Fibroblast of mammary gland (primary cell): ENCODE data around the gene ZNF692.

ENCODE experiments used
- DNase-seq: peaks from one replicate; pipeline ENCODE4 v3.0.0-alpha.2; 2010; ENCODE audit warnings: low read depth
- H3K4me3 ChIP-seq: 2 replicates; pipeline ENCODE4 v1.5.1; 2011; ENCODE audit warnings: low read depth, mild to moderate bottlenecking, low read length, moderate library complexity; ENCODE audit not compliant: control insufficient read depth
- TF ChIP-seq, protein P1 (sequence below): conservative IDR thresholded peaks from 2 replicates; pipeline ENCODE4 v1.5.1; 2011; ENCODE audit warnings: low read depth, low read length, inconsistent platforms; ENCODE audit not compliant: control insufficient read depth, insufficient read depth

ZNF692 gene

DNA sequence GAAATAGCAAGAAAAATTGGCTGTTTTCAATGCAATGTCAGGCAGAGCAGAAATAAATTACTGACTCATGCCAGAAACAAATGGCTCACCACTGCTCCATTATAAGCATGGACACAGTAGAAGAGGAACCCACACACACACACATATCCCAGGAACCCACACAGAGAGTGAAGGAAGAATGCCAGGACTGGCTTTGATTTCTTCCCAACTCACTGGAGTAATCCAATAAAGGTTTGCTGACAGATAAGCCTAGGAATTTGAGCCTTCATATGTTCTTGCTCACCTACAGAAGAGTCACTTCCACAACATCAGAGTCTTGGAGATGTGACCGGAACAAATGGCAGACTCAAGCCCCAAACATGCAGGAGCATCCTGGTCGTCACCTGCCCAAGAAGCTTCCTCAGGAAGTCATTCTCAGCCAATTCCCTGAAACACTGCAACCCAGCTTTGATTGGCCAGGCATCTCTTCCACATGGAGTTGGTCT is 35.3 kb downstream of the ZNF692 start:
- peak overlapping the region; percentile 40 for H3K4me3 ChIP-seq
- TF ChIP-seq, protein P1, sequence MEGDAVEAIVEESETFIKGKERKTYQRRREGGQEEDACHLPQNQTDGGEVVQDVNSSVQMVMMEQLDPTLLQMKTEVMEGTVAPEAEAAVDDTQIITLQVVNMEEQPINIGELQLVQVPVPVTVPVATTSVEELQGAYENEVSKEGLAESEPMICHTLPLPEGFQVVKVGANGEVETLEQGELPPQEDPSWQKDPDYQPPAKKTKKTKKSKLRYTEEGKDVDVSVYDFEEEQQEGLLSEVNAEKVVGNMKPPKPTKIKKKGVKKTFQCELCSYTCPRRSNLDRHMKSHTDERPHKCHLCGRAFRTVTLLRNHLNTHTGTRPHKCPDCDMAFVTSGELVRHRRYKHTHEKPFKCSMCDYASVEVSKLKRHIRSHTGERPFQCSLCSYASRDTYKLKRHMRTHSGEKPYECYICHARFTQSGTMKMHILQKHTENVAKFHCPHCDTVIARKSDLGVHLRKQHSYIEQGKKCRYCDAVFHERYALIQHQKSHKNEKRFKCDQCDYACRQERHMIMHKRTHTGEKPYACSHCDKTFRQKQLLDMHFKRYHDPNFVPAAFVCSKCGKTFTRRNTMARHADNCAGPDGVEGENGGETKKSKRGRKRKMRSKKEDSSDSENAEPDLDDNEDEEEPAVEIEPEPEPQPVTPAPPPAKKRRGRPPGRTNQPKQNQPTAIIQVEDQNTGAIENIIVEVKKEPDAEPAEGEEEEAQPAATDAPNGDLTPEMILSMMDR: no peak
- DNase-seq: peak; percentile 92

DNA sequence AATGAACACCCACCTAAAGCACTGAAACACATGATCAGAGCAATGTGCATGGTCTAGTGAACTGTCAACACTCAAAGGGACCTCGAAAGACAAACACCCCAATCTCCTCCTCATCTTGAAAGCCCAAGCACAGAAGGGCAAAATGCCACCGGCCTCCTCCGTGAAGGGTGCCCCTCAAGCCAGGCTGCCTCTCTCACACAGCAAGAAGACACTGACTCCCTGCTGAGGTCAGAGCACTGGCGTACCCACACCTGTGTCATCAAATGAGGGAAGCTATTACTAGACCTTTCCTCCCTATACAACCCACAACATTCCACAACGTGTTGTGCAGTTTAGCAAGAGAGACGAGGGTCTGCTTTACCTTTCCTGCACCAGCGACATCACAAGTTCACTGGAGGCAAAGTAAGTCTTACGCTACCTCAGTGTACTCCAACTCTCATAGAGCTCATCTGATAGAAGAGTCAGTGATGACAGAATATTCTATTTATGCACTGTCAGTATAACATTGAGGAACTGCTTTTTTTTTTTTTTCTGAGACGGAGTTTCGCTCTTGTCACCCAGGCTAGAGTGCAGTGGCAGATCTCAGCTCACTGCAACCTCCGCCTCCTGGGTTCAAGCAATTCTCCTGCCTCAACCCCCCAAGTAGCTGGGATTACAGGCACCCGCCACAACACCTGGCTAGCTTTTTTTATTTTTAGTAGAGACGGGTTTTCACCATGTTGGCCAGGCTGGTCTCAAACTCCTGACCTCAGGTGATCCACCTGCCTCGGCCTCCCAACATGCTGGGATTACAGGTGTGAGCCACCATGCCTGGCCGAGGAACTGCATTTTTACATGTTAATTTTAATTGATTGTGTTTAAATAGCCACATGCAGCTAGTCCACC is 36.5 kb downstream of the ZNF692 start:
- no peak for DNase-seq
- H3K4me3 ChIP-seq: peak overlapping the region; percentile 40
- TF ChIP-seq, protein P1: no peak

DNA sequence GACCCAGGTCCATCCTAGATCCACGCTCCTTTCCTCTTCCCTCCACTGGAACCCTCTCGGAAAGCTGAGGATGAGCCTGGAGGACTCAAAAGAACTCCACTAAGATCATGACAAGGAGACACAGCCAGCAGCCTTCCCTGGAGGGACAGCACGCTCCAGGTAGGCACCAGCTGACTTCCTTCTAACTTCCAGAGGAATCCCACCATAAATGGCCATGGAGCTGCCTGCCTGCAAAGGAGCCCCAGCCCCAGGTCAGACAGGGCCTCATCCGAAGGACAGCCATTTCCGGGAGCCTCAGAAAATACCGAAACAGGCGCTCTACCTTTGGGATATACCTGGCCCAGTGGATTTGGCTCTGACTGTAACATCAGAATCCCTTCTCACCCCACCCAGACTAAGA is 37.2 kb downstream of the ZNF692 start:
- no peak for DNase-seq
- TF ChIP-seq, protein P1: no peak
- no peak overlapping the region for H3K4me3 ChIP-seq

DNA sequence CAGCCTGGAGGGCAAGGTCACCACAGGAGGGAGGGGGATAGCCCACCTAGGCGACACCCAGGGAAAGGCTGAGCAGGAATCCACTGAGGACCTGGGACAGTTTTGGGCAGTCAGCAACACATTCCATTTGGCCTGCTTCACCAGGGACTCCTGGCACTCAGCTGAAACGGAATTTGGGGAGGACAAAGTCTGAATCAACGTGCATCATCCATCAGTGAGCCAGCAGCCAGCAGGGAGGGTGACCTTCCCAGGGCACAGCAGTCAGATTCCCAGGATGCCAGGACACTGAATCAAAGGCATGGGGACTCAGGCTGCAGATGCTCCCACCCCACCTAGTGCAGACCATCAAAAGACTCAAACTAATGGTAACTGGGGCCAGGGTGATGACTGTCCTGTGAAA is 37.8 kb downstream of the ZNF692 start:
- no peak overlapping the region for H3K4me3 ChIP-seq
- TF ChIP-seq, protein P1: no peak
- DNase-seq: peak; percentile 86

DNA sequence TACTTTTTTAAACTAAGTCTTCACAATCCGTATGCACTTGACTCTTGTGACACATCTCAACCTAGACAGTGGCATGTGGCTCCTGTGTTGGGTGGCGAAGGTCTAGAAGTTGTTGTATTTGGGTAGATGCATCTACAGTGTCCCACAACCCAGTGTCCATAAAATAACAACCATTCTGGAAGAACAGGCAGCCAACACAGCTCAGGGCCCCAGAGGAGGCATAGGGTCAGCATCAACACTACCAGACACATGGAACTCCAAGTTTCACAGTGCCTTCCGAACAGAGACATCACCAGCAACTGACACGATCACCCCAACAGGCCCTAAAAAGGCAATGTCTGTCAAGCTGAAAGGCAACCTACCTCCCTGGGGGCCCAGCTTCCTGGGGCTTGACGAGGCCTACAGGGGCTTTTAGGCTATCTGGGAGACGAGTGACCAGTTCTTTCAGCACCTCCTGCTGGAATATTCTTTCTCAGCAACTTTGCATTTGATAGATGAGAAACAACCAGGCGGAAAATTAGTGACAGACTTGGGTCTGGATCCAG is 38.8 kb downstream of the ZNF692 start:
- H3K4me3 ChIP-seq: no peak overlapping the region
- TF ChIP-seq, protein P1: no peak
- DNase-seq: no peak

DNA sequence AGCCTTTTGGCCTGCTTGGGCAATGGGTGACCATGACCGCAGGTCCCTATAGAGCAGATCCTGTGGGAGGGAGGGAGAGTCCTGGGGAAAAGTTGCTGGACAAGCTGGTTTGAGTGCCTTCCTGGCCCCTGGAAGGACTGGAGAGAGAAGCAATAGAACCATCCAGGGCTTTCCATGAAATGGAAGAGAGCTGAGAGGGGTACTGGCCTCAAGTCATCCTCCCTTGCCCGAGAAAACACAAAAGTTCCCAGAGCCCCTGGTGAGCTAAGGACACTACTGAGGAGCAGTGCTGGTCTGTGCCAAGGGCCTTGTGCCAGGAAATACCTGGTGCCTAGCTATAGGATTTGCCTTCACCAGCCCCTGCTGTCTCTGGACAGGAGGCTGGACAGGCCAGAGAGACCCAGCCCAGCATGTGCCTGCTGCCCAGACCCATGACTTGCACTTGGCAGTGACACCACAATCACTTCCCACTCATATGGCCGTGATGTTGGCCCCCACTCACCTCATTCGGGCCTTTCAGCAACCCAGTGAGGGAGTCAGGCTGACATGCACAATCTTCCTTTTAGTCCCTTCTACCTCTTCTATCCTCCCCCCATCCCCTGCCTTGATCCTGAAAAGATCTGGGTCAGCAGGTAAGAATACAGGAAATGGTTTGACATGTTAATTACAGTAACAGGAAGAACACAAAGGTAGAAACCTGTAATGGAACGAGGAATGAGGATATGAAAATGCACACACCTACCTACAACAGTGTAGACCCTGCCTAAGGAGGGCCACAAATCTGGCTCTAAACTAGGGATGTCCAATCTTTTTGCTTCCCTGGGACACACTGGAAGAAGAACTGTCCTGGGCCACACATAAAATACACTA is 40.1 kb downstream of the ZNF692 start:
- TF ChIP-seq, protein P1: no peak
- DNase-seq: no peak
- no peak overlapping the region for H3K4me3 ChIP-seq
